HG02973 (cell line): ENCODE measurements around the gene C14orf132.

Experiments
- ATAC-seq: cut with Tn5 transposase; IDR thresholded peaks from one replicate; pipeline ENCODE4 v1.9.1; 2021; ENCODE audit warnings: moderate library complexity; ENCODE audit not compliant: unreplicated experiment

Gene C14orf132

GRCh38 chr14:96081767-96082400 is 42.7 kb downstream of the C14orf132 start:
- ATAC-seq = no peak

- ATAC-seq = no peak
Observed at GRCh38 chr14:96082420-96083300, 43.5 kb downstream of the C14orf132 start.

- ATAC-seq = no peak
Observed at GRCh38 chr14:96083667-96084320, 44.6 kb downstream of the C14orf132 start.

- ATAC-seq = no peak
Observed at GRCh38 chr14:96084796-96085195, 45.6 kb downstream of the C14orf132 start.

- no peak for ATAC-seq
Observed at GRCh38 chr14:96085369-96085768, 46.2 kb downstream of the C14orf132 start.

GRCh38 chr14:96086032-96086431 is 46.9 kb downstream of the C14orf132 start:
- no peak for ATAC-seq

GRCh38 chr14:96086574-96087077 is 47.5 kb downstream of the C14orf132 start:
- no peak for ATAC-seq

- no peak for ATAC-seq
Observed at GRCh38 chr14:96088074-96088473, 48.9 kb downstream of the C14orf132 start.

GRCh38 chr14:96088481-96088880 is 49.3 kb downstream of the C14orf132 start:
- ATAC-seq = no peak

GRCh38 chr14:96088911-96089310 is 49.7 kb downstream of the C14orf132 start:
- no peak for ATAC-seq

GRCh38 chr14:96089401-96089800 is 50.2 kb downstream of the C14orf132 start:
- no peak for ATAC-seq

GRCh38 chr14:96090441-96091148 is 51.4 kb downstream of the C14orf132 start:
- no peak for ATAC-seq

- ATAC-seq = no peak
Observed at GRCh38 chr14:96091149-96091693, 52.1 kb downstream of the C14orf132 start.

GRCh38 chr14:96091941-96092411 is 52.8 kb downstream of the C14orf132 start:
- no peak for ATAC-seq

GRCh38 chr14:96092936-96093335 is 53.8 kb downstream of the C14orf132 start:
- no peak for ATAC-seq

GRCh38 chr14:96094211-96094610 is 55.0 kb downstream of the C14orf132 start:
- no peak for ATAC-seq

- no peak for ATAC-seq
Observed at GRCh38 chr14:96094656-96095055, 55.5 kb downstream of the C14orf132 start.

- no peak for ATAC-seq
Observed at GRCh38 chr14:96095058-96095457, 55.9 kb downstream of the C14orf132 start.

- no peak for ATAC-seq
Observed at GRCh38 chr14:96095581-96096476, 56.7 kb downstream of the C14orf132 start.
